Activated CD4-positive, alpha-beta T cell treated with anti-CD3 and anti-CD28 coated beads, Interleukin-2, amount 50 U/mL, for 16 hours (primary cell): ENCODE results near the gene GBX2.

Source experiments
- DNase-seq: peaks from one replicate; pipeline ENCODE4 v3.0.0-alpha.2; 2020

GBX2 gene

DNA sequence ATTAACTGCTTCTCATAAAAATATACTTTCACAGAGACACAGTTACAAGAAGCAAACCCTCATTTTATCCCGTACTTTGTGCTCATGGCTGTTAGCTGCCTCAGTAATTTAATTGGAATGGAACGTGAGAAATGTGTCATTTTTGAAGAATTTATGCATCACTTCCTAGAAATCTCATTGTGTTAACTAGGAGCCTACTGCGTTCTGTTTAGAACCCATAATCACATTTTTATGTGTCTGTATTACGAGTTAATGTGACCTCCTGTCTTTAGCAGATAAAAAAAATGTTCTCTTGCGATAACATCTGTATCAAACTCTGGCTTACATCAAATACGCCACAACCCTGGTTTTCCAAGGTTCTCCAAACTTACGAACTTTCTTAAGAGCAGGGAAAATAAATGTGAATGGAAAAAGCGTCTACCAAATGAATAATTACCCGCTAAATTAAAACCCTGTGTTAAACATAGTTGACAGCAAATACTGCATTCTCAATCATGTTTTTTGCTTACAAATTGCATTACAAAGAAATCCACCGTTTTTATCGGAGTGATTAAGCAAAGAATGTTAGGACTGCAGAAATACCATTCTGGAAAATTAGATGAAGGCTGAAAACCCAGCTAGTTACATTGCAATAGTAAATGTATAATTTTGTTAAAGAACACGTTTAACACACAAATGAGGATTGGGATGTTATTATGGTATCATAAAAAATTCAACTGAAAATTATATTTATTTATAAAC, 12.1 kb upstream of the GBX2 start:
- no peak for DNase-seq

DNA sequence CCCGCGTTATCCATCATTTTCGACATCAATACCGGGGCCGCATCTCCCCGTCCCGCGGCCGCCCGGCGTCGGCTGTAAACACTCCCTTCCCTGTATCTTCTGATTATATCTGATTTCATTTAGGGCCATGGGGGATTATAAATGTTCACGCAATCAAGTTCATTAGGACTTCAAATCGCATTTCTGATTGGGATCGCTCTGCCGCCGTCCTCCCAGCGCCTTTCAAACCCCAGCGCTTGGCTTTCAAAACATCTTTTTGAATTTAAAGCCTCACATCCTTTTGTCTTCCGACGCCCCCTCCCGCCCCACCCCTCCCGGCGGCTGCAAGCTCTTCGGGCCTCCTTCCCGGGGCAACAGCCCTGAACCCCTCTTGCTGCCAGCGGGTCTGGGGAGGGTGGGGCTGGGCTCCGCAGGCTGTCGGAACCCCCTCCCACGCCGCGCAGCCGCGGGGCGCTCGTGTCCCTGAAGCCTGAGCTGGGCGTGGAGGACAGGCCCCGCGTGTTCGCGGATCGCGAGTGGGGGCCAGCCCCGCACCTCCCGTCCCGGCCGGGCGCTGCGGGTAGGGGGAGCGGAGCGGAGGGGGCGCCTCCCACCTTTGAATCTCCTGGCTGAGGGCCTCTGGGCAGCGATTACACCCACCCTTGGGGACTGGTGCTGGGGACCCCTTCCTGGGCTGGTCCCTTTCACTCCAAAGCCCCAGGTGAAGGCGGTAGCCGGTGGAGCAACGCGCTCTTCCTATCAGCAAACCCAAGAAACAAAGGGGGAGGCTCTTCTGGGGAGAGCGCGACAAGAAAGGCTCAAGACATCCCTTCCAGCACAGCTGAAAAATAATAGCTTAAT, 11.3 kb upstream of the GBX2 start:
- DNase-seq: no peak

GRCh38 chr2:236178890-236179235, 10.7 kb upstream of the GBX2 start:
- DNase-seq: no peak

DNA sequence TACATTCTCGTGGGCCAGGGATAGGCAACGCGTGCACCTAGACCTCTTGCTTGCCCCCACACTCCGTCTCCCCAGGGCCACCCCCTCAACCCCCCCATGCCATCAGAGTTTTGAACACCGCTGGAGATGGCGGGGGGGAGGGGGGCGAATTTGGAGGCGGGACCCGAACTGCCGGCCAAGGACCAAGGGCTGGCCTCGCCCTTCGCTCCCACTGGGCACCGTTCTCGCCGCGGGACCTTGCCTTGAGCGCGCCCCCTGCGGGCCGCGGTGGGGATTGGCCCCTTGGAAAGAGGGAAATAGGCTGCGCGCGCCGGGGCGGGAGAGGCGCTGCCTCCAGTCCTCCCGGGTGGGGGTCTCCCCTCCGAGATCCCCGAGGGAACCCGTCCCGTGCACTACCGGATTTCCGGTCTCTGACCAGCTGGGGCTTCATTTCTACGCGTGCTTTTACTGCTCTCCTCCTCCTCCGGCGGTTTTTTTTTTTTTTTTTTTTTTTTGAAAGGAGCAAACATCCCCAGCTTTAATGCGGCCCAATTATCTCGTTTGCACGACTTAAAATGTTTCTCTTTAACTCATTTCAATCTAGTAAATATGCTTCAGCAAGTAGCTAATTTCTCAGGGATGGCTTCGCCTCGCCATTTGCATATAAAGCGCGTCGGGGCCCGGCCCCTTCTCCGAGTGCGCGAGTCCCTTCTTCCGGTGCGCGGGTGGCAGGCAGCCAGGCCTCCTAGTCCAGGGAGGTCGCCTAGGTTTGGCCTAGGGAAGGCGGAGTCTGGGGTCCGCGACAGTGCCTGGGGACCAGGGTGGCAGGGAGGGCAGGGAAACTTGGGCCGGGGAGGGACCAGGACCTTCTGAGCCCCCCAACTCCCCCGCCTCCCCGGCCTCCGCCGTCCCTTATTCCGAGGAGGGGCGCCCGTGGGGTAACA, 10.0 kb upstream of the GBX2 start:
- peak; percentile 44 for DNase-seq

DNA sequence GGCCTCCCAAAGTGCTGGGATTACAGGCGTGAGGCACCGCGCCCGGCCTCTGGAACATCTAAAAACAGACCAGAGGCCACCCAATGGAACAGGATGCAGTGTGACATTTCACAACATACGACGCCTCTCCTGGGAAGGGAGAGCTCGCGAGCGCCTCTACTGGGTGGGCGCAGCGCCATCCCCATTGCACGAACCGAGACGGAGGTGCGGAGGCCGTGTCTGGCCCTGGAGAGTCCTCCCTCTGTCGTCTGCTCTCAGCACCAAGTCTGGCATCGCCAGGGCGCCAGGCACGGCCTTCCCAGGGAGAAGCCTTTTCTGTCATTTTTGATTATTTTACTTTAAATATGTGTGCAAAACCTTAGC, 9.4 kb upstream of the GBX2 start:
- DNase-seq: peak; percentile 57

DNA sequence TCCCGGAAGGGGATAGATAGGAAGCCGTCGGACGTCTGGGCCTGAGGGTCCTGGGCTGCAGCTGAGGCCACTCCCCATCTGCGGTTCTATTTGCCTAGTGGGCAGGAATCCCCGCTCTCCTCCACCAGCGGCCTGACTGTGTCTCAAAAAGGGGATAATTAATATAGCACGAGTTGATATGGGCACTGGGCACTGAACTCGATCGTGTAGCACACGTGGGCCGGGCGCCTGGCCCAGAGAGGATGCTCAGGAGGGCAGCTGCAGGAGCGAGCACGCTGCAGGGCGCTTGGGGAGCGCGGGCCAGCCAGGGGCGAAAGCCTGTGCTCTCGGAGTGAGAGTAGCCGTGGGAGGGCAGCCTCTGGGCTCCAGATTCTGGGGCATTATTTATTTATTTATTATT, 8.8 kb upstream of the GBX2 start:
- no peak for DNase-seq

GRCh38 chr2:236176417-236176816, 8.2 kb upstream of the GBX2 start:
- peak; percentile 35 for DNase-seq

DNA sequence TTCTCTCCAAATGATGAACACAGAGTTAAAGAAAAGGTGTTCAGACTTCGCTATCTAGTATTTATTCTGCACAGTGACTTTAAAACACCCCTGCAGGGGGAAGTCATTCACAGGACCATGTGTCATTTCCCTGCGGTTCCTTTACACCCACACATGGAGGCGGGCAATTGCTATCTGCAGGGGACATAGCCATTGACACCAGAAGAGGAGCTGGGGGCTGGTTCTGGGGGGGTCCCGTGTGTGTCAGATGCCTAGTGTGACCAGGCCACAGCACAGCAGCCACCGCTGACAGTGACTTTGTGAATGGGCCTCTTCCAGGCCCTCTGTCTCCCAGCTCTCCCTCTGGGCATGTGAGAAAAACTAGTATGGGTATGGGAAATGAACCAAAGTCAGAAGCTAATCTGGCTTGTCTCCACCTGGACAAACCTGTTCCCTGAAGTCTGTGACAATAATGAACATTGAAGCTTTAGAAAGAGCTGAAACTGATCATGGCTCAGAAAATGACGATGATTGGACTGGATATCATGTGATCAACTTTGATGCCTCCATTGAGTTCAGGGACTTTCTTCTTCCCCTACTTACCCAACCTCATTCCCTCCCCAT, 7.5 kb upstream of the GBX2 start:
- DNase-seq: no peak

GRCh38 chr2:236173729-236174607, 5.8 kb upstream of the GBX2 start:
- DNase-seq: no peak

- no peak for DNase-seq
Observed at GRCh38 chr2:236173036-236173728, 5.0 kb upstream of the GBX2 start.

DNA sequence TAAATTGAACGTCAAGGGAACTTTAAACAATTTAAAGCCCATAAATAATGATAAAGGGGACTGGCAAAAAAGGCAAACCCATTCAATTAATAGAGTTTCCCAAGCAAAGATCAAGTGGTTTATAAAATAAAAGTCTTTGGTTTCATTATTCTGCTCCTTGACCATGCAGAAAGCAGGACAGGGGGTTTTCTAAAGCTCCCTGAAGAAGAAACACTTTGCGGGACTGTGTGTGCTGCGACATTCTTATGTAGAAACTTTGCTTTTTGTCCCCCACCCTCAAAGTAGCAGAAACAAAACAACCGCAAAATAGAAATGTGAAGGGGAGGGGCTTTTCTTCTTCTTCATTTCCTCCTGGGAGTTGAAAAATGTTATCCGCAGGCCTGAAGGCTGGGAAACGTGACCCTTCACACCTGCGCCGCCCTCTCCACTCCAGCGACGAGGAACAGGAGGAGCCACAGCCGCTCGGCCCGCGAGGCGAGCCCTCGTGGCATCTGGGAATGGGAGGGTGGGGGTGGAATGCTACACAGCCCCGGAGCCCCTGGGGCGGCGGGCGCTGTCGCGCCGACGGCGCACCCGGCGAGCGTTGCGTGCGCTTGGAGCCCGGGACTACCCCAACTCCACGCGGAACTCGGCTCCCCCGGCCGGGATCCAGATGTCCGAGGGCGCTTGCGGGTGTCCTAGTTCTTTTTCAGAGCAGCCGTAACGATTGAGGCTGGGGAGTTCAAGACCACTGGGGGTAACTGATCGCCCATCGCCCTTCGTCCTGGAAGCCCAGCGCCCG, 4.3 kb upstream of the GBX2 start:
- DNase-seq: no peak

- DNase-seq: no peak
Observed at GRCh38 chr2:236171680-236172254, 3.6 kb upstream of the GBX2 start.

DNA sequence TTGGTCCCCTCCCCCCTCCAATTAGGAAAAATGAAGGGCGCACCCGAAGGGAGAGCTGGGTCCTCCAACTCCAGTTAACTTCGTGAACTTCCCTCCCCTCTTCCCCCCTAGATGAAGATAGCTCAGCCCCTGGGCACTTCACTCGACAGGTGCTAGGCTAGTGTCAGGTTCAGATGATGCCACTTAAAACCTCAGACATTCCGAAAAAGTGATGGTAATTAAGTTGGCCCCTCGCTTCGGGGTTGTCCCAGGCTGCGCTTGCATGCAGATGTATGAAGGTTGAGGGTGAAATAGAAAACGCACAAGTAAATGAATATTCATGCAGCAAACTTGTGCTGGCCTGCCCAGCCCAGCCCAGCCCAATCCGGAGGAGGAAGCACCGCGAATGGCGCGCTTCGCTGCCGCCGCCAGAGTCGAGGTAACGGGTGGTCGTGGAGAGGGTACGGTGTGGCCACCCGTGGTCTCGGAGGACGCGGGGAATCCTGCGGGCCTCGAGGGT, 3.0 kb upstream of the GBX2 start:
- DNase-seq: no peak

- DNase-seq: no peak
Observed at GRCh38 chr2:236170590-236171165, 2.5 kb upstream of the GBX2 start.

- DNase-seq: no peak
Observed at GRCh38 chr2:236169741-236170589, 1.8 kb upstream of the GBX2 start.

DNA sequence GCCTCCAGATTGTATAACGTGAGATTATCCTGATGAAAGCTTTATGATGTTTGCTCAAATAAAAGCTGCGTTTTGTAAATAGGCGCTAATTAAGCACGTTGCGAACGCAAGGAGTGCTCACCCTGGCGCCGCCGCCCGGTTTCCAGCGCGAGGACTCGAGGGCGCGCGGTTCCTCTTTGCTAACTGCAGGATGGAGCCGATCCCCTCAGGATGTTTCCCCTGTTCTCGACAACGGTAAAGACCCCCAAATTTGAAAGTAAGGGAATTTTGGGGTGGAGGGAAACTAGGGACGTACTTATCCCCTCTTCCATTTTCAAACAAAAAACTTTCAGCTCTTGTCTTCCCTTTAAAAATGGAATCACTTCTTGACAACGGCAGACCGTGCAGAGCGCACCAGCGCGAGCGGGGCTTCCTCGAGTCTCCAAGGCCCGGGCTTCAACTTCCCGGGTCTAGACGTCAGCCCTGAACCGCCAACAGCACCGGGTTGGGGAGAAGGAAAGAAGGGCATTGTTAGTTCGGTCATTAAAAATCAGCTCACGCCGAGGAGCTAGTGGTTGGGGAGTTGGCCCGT, 1.1 kb upstream of the GBX2 start:
- DNase-seq: no peak

DNA sequence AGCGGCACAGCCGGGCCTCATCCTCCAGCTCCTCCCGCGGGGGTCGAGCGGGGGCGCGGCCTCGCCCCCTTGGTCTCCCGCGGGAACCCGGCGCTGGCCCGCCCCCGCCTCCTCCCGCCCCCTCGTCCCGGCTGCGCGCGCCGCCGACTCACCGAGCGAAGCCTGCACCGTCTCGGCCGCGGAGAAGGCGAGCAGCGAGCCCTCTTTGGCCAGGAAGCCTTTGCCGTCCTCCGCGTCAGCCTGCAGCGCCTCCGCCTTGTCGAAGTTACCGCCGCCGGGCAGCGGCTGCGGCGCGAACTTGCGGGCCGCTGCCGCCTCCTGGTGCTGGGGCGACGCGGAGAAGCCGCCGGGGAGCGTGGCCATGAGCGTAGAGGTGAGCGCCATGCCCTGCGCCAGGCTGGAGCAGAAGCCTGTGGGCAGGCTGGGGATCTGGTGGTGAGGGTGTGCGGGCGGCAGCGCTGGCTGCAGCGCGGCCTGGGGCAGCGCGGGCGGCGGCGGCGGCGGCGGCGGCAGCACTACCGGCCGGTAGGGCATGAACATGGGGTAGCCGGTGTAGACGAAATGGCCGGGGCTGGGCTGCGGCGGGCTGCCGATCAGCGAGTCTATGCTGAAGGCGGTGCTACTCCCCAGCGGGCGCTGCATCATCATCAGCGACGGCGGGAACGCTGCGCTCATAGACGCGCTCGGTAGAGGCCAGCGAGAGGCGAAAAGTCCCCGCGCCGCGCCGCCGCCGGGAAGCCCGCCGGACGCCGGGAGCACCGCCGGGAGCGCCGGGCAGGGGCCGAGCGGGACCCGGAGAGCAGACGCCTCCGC, 683 bp downstream of the GBX2 start:
- DNase-seq: no peak
